K562 (cell line): ENCODE measurements around the gene SEPHS1. TPM values are rescaled to one million over a fixed set of nuclear protein-coding genes. Genes with fewer than 3 reads are reported as not detected.
A peak's percentile ranks its signal among the peaks of the same experiment; 100 is the strongest.

ENCODE experiments used
- CBX8 ChIP-seq: fragments of 200-600 bp; sonication (generic); IDR thresholded peaks from 2 replicates; pipeline ENCODE4 v1.6.1; 2012; ENCODE audit warnings: borderline replicate concordance, mixed run types, low read depth, mild to moderate bottlenecking, moderate library complexity, mixed read lengths, low read length, control low read depth, inconsistent platforms; ENCODE audit not compliant: poor library complexity, severe bottlenecking; ENCODE audit errors: extremely low read depth
- CREB5 ChIP-seq: fragments of 250-450 bp; sonication (Bioruptor Pico); IDR thresholded peaks from 2 replicates; pipeline ENCODE4 v1.5.0; 2020; ENCODE audit warnings: mild to moderate bottlenecking
- FOXP1 ChIP-seq: sonication (generic); formaldehyde crosslinking; IDR thresholded peaks from 2 replicates; pipeline ENCODE4 v1.8.0; 2022; ENCODE audit warnings: mild to moderate bottlenecking, missing genetic modification reagents
- HIVEP1 ChIP-seq: fragments of 250-450 bp; sonication (Bioruptor Pico); IDR thresholded peaks from 2 replicates; pipeline ENCODE4 v1.4.0; 2020; ENCODE audit warnings: mild to moderate bottlenecking
- HOXB6 ChIP-seq: fragments of 250-450 bp; sonication (Bioruptor Pico); IDR thresholded peaks from 2 replicates; pipeline ENCODE4 v1.5.1; 2022; ENCODE audit warnings: mild to moderate bottlenecking, borderline replicate concordance
- MAZ ChIP-seq, 2 experiments: fragments of 450-650 bp in 1 of 2; sonication (generic) in 1 of 2; formaldehyde crosslinking; IDR thresholded peaks in 1 of 2; conservative IDR thresholded peaks in 1 of 2; 2 replicates each; pipeline versions ENCODE4 v1.4.0 to v1.5.0; 2020; ENCODE audit warnings: mild to moderate bottlenecking in 1 of 2, missing genetic modification reagents in 1 of 2
- MED1 ChIP-seq: sonication (generic); formaldehyde crosslinking; IDR thresholded peaks from 2 replicates; pipeline ENCODE4 v1.8.1; 2023; ENCODE audit warnings: missing genetic modification reagents, borderline replicate concordance
- MTA1 ChIP-seq: fragments of 450-650 bp; IDR thresholded peaks from 2 replicates; pipeline ENCODE4 v1.6.1; 2017; ENCODE audit warnings: borderline replicate concordance
- MXI1 ChIP-seq: IDR thresholded peaks from 2 replicates; pipeline ENCODE4 v1.6.1; 2011; ENCODE audit warnings: low read depth, mild to moderate bottlenecking, improper control_type of control experiment, low read length
- PTBP1 ChIP-seq: fragments of 200-400 bp; formaldehyde crosslinking; IDR thresholded peaks from 2 replicates; pipeline ENCODE4 v1.6.1; 2017; ENCODE audit warnings: low read depth, low read length
- SFPQ ChIP-seq: fragments of 200-400 bp; formaldehyde crosslinking; IDR thresholded peaks from 2 replicates; pipeline ENCODE4 v1.6.1; 2017; ENCODE audit warnings: mild to moderate bottlenecking, low read depth, low read length, moderate library complexity
- SMARCC2 ChIP-seq: fragments of 450-650 bp; IDR thresholded peaks from 2 replicates; pipeline ENCODE4 v1.6.1; 2017; ENCODE audit warnings: antibody characterized with exemption, moderate library complexity, mild to moderate bottlenecking, low read depth
- SP1 ChIP-seq: sonication (generic); formaldehyde crosslinking; IDR thresholded peaks from 2 replicates; pipeline ENCODE4 v1.8.1; 2022; ENCODE audit warnings: mild to moderate bottlenecking, missing genetic modification reagents
- TSC22D4 ChIP-seq: fragments of 450-650 bp; IDR thresholded peaks from 2 replicates; pipeline ENCODE4 v1.6.1; 2016; ENCODE audit warnings: missing genetic modification characterization, missing biosample characterization, control low read depth
- ZNF239 ChIP-seq: fragments of 250-450 bp; sonication (Bioruptor Pico); IDR thresholded peaks from 2 replicates; pipeline ENCODE4 v1.4.0; 2020; ENCODE audit warnings: mild to moderate bottlenecking
- polyA plus RNA-seq, 8 experiments: library from polyadenylated mRNA; depleted of rRNA in 4 of 8; stranded (reverse) in 5 of 8; unstranded in 3 of 8; fragments of >200 nt; fragmentation: Nextera tagmentation in 2 of 8; fragmentation: Illumina TruSeq in 1 of 8; extraction: Ambion mirVana in 2 of 8; extraction: Trizol in 1 of 8; gene quantifications; 2 replicates each; pipeline versions ENCODE4 v1.2.1 to v1.2.3, GENCODE V29; 2011 to 2014; ENCODE audit warnings: inconsistent platforms in 1 of 8, missing spikeins in 1 of 8
- total RNA-seq, 7 experiments: library from RNA; depleted of rRNA in 6 of 7; stranded (reverse); fragments of >200 nt in 6 of 7; fragmentation: Illumina TruSeq in 2 of 7; extraction: Trizol in 2 of 7; gene quantifications; 2 replicates each; pipeline versions ENCODE4 v1.2.1 to v1.2.3, GENCODE V29; 2011 to 2021; ENCODE audit warnings: low replicate concordance in 1 of 7
- TF ChIP-seq, protein P1 (sequence below): IDR thresholded peaks from 2 replicates; pipeline ENCODE4 v1.6.1; 2014; ENCODE audit warnings: antibody characterized with exemption
- TF ChIP-seq, protein P2 (sequence below): sonication (generic); formaldehyde crosslinking; IDR thresholded peaks from 2 replicates; pipeline ENCODE4 v1.9.0; 2022; ENCODE audit warnings: mild to moderate bottlenecking, missing genetic modification reagents
- TF ChIP-seq, protein P3 (sequence below): IDR thresholded peaks from 2 replicates; pipeline ENCODE4 v1.6.1; 2011; ENCODE audit warnings: borderline replicate concordance, low read depth, mild to moderate bottlenecking, moderate library complexity, low read length; ENCODE audit not compliant: insufficient read depth, poor library complexity, severe bottlenecking

Gene SEPHS1
- total and polyA plus RNA-seq, 9 of the 15 experiments (the other 6 are each of a cell fraction or from before 2014, with no cell fraction given) = 14.7 to 82.8 (median 41.8) TPM

DNA sequence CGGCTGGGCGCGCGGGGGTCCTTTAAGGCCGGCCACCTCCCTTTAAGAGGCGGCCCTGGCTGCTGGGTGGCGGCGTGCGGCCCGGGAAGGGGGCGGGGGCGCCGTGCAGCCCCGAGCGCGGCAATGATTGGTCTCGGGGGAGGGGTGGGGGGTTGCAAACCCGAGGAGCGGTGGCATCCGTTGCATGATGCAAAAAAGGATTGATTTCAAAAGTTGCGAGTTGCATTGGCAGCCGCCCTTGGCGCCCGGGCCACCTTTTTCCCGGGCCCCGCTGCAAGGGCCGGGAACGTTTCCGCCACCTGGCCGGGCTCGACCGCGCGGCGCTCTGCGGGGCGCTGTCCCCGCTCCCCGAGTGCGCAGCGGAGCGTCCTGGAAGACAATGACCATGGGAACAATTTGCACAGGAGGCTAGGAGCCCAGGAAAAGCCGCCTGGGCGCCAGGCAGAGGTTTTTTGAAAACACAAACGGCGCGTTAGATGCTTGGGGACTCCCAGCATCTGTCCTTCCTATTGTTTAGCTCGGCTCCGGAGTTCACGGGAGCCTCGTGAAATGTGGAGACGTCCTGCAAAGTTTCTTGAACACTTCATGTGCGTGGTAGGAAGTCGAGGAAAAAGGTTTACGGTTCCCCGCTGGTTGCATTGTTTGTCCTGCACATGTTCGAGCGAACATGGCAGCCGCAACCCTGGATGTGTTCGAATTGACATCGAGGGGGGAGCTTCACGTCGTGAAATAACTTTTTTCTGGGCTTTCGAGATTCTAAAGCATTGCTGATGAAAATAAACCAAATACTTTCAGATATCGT is at the start of gene SEPHS1 (continued):
- TF ChIP-seq CREB5 (CRISPR knock-in tag) (no peak), ZNF239 (CRISPR knock-in tag) (no peak), MED1 (CRISPR knock-in tag) (no peak), MTA1 (no peak), HIVEP1 (no peak), SMARCC2 (no peak), SP1 (CRISPR knock-in tag) (no peak), PTBP1 (no peak), FOXP1 (CRISPR knock-in tag) (0 out of 2 replicates have a peak, but pooled peaks have one; percentile 21), SFPQ (no peak), MXI1 (no peak; the same call in 1 of the 2 replicates), HOXB6 (CRISPR knock-in tag) (no peak), TSC22D4 (tag) (no peak), MAZ (CRISPR knock-in tag; conservative IDR thresholded peaks at IDR 0.05 in 1 of 2, IDR thresholded peaks at IDR 0.05 in 1 of 2) (peak; percentile 16 to 56; a peak in 2 of 4 replicates), CBX8 (no peak)
- TF ChIP-seq, protein P1, sequence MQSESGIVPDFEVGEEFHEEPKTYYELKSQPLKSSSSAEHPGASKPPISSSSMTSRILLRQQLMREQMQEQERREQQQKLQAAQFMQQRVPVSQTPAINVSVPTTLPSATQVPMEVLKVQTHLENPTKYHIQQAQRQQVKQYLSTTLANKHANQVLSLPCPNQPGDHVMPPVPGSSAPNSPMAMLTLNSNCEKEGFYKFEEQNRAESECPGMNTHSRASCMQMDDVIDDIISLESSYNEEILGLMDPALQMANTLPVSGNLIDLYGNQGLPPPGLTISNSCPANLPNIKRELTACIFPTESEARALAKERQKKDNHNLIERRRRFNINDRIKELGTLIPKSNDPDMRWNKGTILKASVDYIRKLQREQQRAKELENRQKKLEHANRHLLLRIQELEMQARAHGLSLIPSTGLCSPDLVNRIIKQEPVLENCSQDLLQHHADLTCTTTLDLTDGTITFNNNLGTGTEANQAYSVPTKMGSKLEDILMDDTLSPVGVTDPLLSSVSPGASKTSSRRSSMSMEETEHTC = no peak
- TF ChIP-seq, protein P2, sequence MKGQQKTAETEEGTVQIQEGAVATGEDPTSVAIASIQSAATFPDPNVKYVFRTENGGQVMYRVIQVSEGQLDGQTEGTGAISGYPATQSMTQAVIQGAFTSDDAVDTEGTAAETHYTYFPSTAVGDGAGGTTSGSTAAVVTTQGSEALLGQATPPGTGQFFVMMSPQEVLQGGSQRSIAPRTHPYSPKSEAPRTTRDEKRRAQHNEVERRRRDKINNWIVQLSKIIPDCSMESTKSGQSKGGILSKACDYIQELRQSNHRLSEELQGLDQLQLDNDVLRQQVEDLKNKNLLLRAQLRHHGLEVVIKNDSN = peak; percentile 27; the same call in 1 of the 2 replicates
- TF ChIP-seq, protein P3, sequence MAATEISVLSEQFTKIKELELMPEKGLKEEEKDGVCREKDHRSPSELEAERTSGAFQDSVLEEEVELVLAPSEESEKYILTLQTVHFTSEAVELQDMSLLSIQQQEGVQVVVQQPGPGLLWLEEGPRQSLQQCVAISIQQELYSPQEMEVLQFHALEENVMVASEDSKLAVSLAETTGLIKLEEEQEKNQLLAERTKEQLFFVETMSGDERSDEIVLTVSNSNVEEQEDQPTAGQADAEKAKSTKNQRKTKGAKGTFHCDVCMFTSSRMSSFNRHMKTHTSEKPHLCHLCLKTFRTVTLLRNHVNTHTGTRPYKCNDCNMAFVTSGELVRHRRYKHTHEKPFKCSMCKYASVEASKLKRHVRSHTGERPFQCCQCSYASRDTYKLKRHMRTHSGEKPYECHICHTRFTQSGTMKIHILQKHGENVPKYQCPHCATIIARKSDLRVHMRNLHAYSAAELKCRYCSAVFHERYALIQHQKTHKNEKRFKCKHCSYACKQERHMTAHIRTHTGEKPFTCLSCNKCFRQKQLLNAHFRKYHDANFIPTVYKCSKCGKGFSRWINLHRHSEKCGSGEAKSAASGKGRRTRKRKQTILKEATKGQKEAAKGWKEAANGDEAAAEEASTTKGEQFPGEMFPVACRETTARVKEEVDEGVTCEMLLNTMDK = peak; percentile 35
